Vagina (tissue), 2 donors: ENCODE data around the gene CSTPP1.

Experiments used
- POLR2AphosphoS5 ChIP-seq, 2 donors: sonication (generic); formaldehyde crosslinking; IDR thresholded peaks; one replicate each; pipeline ENCODE4 v1.9.0; 2017; ENCODE audit warnings: antibody characterized with exemption in 2 of 2, mild to moderate bottlenecking in 2 of 2, low read depth in 1 of 2; ENCODE audit not compliant: insufficient read depth in 1 of 2
- TF ChIP-seq, protein P1 (sequence below), 3 experiments: fragments of 450-650 bp in 2 of 3; fragments of 200-600 bp in 1 of 3; sonication (generic) in 1 of 3; IDR thresholded peaks; one replicate each; pipeline ENCODE4 v1.5.1; 2017 to 2019; ENCODE audit warnings: antibody characterized with exemption in 3 of 3, mild to moderate bottlenecking in 2 of 3, moderate library complexity in 2 of 3

GRCh38 chr11:47018637-47019036 lies 82.1 kb downstream of the CSTPP1 start:
- TF ChIP-seq, protein P1, sequence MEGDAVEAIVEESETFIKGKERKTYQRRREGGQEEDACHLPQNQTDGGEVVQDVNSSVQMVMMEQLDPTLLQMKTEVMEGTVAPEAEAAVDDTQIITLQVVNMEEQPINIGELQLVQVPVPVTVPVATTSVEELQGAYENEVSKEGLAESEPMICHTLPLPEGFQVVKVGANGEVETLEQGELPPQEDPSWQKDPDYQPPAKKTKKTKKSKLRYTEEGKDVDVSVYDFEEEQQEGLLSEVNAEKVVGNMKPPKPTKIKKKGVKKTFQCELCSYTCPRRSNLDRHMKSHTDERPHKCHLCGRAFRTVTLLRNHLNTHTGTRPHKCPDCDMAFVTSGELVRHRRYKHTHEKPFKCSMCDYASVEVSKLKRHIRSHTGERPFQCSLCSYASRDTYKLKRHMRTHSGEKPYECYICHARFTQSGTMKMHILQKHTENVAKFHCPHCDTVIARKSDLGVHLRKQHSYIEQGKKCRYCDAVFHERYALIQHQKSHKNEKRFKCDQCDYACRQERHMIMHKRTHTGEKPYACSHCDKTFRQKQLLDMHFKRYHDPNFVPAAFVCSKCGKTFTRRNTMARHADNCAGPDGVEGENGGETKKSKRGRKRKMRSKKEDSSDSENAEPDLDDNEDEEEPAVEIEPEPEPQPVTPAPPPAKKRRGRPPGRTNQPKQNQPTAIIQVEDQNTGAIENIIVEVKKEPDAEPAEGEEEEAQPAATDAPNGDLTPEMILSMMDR (IDR thresholded peaks at IDR 0.05) = no peak
- TF ChIP-seq POLR2AphosphoS5 (IDR thresholded peaks at IDR 0.05; ENCODE audit: insufficient read depth in 1 of 2, low read depth in 1 of 2) = no peak
